D721Med (cell line): ENCODE data around the gene GRAMD2A.

Experiments
- DNase-seq: peaks from one replicate; pipeline ENCODE4 v3.0.0; 2011; ENCODE audit warnings: low spot score; ENCODE audit not compliant: insufficient read length
- FAIRE-seq: peaks from 2 replicates; lab custom pipeline; 2011; peaks lifted over from hg19 to GRCh38; lab: Jason Lieb, UNC
- CTCF ChIP-seq: IDR thresholded peaks from 2 replicates; pipeline ENCODE4 v1.5.1; 2012; ENCODE audit warnings: mild to moderate bottlenecking, control low read depth; ENCODE audit not compliant: insufficient read depth; ENCODE audit errors: missing control alignments

The GRAMD2A gene

DNA sequence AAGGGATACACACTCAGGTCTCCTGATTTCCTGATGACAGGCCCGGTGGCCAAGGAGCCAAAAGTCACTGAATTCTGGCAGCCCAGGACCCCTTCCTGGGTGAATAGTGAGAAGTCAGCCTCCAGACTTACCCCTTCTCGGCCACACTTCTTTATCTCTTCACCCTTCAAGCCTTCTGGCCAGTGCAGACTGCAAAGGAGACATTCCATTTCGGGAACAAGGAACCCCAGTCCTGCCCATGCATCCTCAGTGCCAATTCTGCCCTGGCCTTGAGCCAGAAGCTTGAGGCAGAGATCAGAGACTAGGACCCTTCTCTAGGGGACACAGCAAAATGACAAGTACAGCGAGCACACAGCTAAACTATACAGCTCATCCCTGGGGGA lies 28.8 kb downstream of the GRAMD2A start:
- no peak for TF ChIP-seq CTCF
- DNase-seq (no peak), FAIRE-seq (no peak)

DNA sequence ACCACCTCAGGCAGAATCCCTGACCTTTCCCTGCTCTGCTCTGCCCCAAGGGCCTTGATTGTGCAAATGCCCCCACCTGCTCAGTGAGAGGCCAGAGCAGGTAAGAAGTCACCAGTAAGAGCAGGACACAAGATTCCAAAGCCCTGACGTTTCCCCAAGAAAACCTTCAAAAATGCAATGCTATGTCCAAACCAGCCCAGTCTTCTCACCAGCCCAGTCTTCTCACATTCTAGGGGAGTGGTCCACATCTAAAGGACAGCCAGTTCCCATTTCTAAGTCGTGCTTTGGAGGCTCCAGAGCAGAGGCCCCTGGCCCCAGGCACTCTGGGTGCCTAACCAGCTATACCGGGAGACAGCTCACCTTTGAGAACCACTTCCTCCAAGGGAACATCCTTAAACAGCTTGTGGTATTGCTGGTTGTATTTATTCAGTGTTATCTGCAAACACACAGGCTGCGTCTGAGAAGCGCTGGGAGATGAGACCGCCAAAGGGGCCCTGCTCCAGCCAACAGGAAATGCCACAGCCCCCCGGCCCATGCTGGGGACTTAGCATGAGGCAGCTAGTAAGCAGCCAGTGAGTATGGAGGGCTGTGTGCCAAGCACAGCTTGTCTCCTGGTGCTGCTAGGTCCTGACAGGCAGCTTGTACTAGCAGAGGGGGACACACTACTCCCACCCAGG lies 29.3 kb downstream of the GRAMD2A start:
- FAIRE-seq, result no peak
- DNase-seq, result no peak
- no peak for TF ChIP-seq CTCF

DNA sequence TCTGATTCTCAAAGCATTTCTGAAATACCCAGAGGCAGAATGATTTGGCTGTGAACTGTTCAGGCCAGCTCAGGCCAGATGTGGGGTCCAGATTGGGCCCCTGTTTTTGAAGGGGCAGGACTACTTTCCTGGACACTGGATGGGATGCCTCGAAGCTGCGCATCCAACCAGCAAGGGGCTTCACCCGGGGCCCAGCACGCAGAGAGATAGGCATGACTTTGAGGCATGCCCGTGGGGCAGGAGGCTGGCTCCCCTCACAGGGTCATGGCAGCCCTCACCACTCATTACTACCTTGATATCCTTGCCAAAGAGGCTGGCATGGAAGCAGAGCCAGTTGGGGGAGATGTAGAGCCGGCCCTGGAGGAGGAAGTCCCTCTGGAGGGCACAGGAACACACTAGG lies 30.1 kb downstream of the GRAMD2A start:
- DNase-seq, result no peak
- no peak for TF ChIP-seq CTCF
- FAIRE-seq, result no peak

GRCh38 chr15:72166716-72167417 lies 30.7 kb downstream of the GRAMD2A start:
- FAIRE-seq (no peak), DNase-seq (no peak)
- no peak for TF ChIP-seq CTCF

DNA sequence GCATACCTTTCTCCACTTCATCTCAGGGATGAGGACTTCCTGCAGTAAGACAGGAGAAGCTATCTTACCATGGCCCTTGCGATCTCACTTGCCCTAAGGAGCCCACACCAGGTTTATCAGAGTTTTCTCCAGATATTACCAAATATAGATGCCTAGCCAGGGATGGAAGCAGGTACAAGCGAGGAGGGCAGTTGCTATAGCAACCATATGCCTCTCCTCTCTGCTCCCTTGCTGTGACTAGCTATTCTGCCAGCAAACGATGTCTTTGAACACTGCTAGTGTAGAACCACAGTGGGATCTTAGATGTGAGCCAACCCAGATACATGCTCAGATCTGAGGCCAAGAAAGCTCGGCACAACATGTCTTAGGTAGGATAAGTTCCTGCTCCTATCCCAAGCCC lies 33.9 kb downstream of the GRAMD2A start:
- TF ChIP-seq CTCF, result no peak
- FAIRE-seq (no peak), DNase-seq (no peak)

- no peak for TF ChIP-seq CTCF
- no peak for DNase-seq
- no peak for FAIRE-seq
These were observed 35.0 kb downstream of the GRAMD2A start for GRCh38 chr15:72162569-72162968.
